Calu3 (cell line): ENCODE measurements around the gene SDC1. TPM values are rescaled to one million over a fixed set of nuclear protein-coding genes. Genes with fewer than 3 reads are reported as not detected.

ENCODE experiments used
- BruUV-seq: library from RNA; stranded (reverse); fragments of 400-500 nt; replicated peaks from 2 replicates; lab custom pipeline; 2021; lab: Mats Ljungman, UMichigan
- CTCF ChIA-PET: fragments of 300-600 bp; sonication (Branson Sonifier 250); formaldehyde crosslinking; loops from one replicate; lab custom pipeline; 2022; ENCODE audit warnings: antibody characterized with exemption; lab: Charles Lee
- DNase-seq: peaks from one replicate; pipeline ENCODE4 v3.0.0; 2022
- H3K27ac Mint-ChIP-seq: one replicate; pipeline ENCODE4 v1.8.0; 2022; ENCODE audit warnings: mixed read lengths; ENCODE audit not compliant: unreplicated experiment
- H3K27me3 Mint-ChIP-seq: one replicate; pipeline ENCODE4 v1.8.0; 2022; ENCODE audit warnings: mixed read lengths; ENCODE audit not compliant: unreplicated experiment
- H3K36me3 Mint-ChIP-seq: one replicate; pipeline ENCODE4 v1.8.0; 2022; ENCODE audit warnings: mild to moderate bottlenecking, moderate library complexity, mixed read lengths; ENCODE audit not compliant: insufficient read depth, unreplicated experiment
- H3K4me1 Mint-ChIP-seq: one replicate; pipeline ENCODE4 v1.8.0; 2022; ENCODE audit warnings: mild to moderate bottlenecking, low read depth, mixed read lengths; ENCODE audit not compliant: unreplicated experiment
- H3K4me3 Mint-ChIP-seq: one replicate; pipeline ENCODE4 v1.8.0; 2022; ENCODE audit warnings: mild to moderate bottlenecking, low read depth, moderate library complexity, mixed read lengths; ENCODE audit not compliant: unreplicated experiment
- H3K9me3 Mint-ChIP-seq: one replicate; pipeline ENCODE4 v1.8.0; 2022; ENCODE audit warnings: low read depth, mixed read lengths; ENCODE audit not compliant: unreplicated experiment
- CTCF ChIP-seq: fragments of 200-600 bp; IDR thresholded peaks from one replicate; pipeline ENCODE4 v1.8.0; 2022; ENCODE audit warnings: antibody characterized with exemption; ENCODE audit not compliant: unreplicated experiment
- intact Hi-C: fragments of 100-400 bp; cut with micrococcal nuclease; formaldehyde crosslinking; loops from one replicate; pipeline ENCODE4 v1.10.0; 2022; ENCODE audit not compliant: unreplicated experiment
- total RNA-seq: library from RNA; stranded (reverse); gene quantifications from 2 replicates; pipeline ENCODE4 v1.2.3, GENCODE V29; 2022

Gene SDC1
- total RNA-seq, 1 experiment from 2014 or later: 118 TPM

- H3K4me1 Mint-ChIP-seq: peaks cover 37% of the 10 kb centered on the region
- no peaks in the 10 kb centered on the region for H3K9me3 Mint-ChIP-seq
- BruUV-seq: no TSS peak
- peaks cover 29% of the 10 kb centered on the region for H3K36me3 Mint-ChIP-seq
- intact Hi-C loops: no loop called here
- DNase-seq: no peak
- TF ChIP-seq CTCF: no peak
- CTCF ChIA-PET: no interaction called here
- no peak overlapping the region for H3K27ac Mint-ChIP-seq
- no peak overlapping the region for H3K4me3 Mint-ChIP-seq
- H3K27me3 Mint-ChIP-seq: no peaks in the 10 kb centered on the region
Observed at GRCh38 chr2:20203521-20204225, 21.3 kb downstream of the SDC1 start.

- no peaks in the 10 kb centered on the region for H3K9me3 Mint-ChIP-seq
- H3K27me3 Mint-ChIP-seq: no peaks in the 10 kb centered on the region
- CTCF ChIA-PET: no interaction called here
- intact Hi-C loops: no loop called here
- no peak for DNase-seq
- BruUV-seq: no TSS peak
- H3K36me3 Mint-ChIP-seq: peaks cover 29% of the 10 kb centered on the region
- H3K4me3 Mint-ChIP-seq: no peak overlapping the region
- TF ChIP-seq CTCF: no peak
- H3K27ac Mint-ChIP-seq: no peak overlapping the region
- peaks cover 37% of the 10 kb centered on the region for H3K4me1 Mint-ChIP-seq
Observed at GRCh38 chr2:20203072-20203471, 21.9 kb downstream of the SDC1 start.

- BruUV-seq: TSS peak; percentile 77
- intact Hi-C loops: no loop called here
- no peaks in the 10 kb centered on the region for H3K9me3 Mint-ChIP-seq
- no peak overlapping the region for H3K27ac Mint-ChIP-seq
- no peak for TF ChIP-seq CTCF
- H3K27me3 Mint-ChIP-seq: no peaks in the 10 kb centered on the region
- peaks cover 32% of the 10 kb centered on the region for H3K36me3 Mint-ChIP-seq
- peaks cover 37% of the 10 kb centered on the region for H3K4me1 Mint-ChIP-seq
- CTCF ChIA-PET: no interaction called here
- no peak for DNase-seq
- H3K4me3 Mint-ChIP-seq: no peak overlapping the region
Observed at GRCh38 chr2:20201671-20202070, 23.3 kb downstream of the SDC1 start.

GRCh38 chr2:20200697-20201555 lies 24.0 kb downstream of the SDC1 start:
- H3K27ac Mint-ChIP-seq: no peak overlapping the region
- BruUV-seq: no TSS peak
- no peak for DNase-seq
- TF ChIP-seq CTCF: no peak
- CTCF ChIA-PET: no interaction called here
- no peaks in the 10 kb centered on the region for H3K27me3 Mint-ChIP-seq
- H3K4me3 Mint-ChIP-seq: no peak overlapping the region
- no peaks in the 10 kb centered on the region for H3K9me3 Mint-ChIP-seq
- intact Hi-C loops: no loop called here
- peaks cover 38% of the 10 kb centered on the region for H3K36me3 Mint-ChIP-seq
- peaks cover 37% of the 10 kb centered on the region for H3K4me1 Mint-ChIP-seq
